Measurements from ENCODE around the gene DDX56. TPM values are rescaled to one million over a fixed set of nuclear protein-coding genes. Genes with fewer than 3 reads are reported as not detected.

The DDX56 gene
- total and polyA plus RNA-seq, 9 of the 15 experiments (the other 6 are each of a cell fraction or from before 2014, with no cell fraction given): 33.0 to 145 (median 102) TPM

DNA sequence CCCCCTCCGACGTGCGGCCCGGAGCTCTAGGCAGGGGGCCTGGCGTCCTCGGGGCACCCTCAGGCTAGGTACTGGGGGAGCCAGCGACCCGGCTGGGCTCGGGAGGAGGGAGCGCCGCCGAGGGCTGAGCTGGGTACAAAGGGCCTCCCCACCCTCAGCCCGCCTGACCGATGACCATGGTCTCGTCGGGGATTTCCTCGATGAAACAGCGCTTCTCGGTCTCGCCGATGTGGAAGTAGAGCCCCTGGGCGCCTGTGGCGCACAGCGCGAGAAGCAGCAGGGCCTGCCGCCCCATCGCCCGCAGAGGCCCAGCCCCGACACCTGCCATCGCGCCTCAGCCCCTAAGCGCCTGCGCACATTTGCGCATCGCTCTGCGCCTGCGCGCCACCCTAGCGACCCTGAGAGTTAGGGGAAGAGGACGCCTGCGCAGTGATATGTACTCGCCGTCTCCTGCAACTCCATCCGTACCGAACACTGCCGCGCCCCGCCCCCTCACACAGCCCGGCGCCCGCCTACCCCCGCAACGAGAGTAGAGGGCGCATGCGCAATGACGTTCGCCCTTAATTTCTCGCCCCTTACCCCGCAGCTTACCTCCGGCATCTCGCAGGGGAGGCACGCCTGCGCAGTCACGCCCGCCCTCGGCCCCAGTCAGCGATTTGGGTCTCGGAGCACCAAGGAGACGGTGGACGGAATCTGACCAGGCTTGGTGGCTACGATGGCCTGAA lies 8.3 kb upstream of the DDX56 start, which contains the start of gene TMED4 (continued):
- TF ChIP-seq CHD4 (IDR thresholded peaks at IDR 0.05; ENCODE audit: insufficient read depth, insufficient replicate concordance, low read depth, low read length, poor library complexity, severe bottlenecking) (no peak), FOXP4 (CRISPR knock-in tag; IDR thresholded peaks at IDR 0.05; ENCODE audit: borderline replicate concordance) (0 out of 2 replicates have a peak, but pooled peaks have one; percentile 2), ZNF239 (CRISPR knock-in tag; IDR thresholded peaks at IDR 0.05) (no peak), YY1 (IDR thresholded peaks at IDR 0.05; ENCODE audit: borderline replicate concordance in 1 of 3, control insufficient read depth in 1 of 3, extremely low read depth in 1 of 3, insufficient read depth in 3 of 3, insufficient read length in 1 of 3, insufficient replicate concordance in 2 of 3, low read depth in 1 of 3, low read length in 2 of 3) (peak in 2 of 3 experiments; percentile 51 to 71), MTA1 (IDR thresholded peaks at IDR 0.05; ENCODE audit: borderline replicate concordance) (no peak), ZNF444 (CRISPR knock-in tag; IDR thresholded peaks at IDR 0.05) (no peak), POLR2G (IDR thresholded peaks at IDR 0.05; ENCODE audit: low read depth, low read length) (peak; percentile 89), ZC3H8 (IDR thresholded peaks at IDR 0.05) (no peak), GTF2E2 (tag; IDR thresholded peaks at IDR 0.05) (no peak), CTBP1 (IDR thresholded peaks at IDR 0.05; ENCODE audit: borderline replicate concordance) (peak; percentile 52; the same call in 1 of the 2 replicates), PRPF4 (IDR thresholded peaks at IDR 0.05; ENCODE audit: insufficient read depth, low read depth, low read length, poor library complexity, severe bottlenecking) (no peak), C11orf30 (IDR thresholded peaks at IDR 0.05; ENCODE audit: low read depth) (peak; percentile 82), ZNF140 (CRISPR knock-in tag; IDR thresholded peaks at IDR 0.05) (no peak), ZBTB7A (IDR thresholded peaks at IDR 0.05; ENCODE audit: borderline replicate concordance, control insufficient read depth, low read depth, low read length) (no peak), TBP (optimal IDR thresholded peaks at IDR 0.05; ENCODE audit: low read depth, low read length) (peak; percentile 68), FIP1L1 (IDR thresholded peaks at IDR 0.05; ENCODE audit: low read depth, low read length, poor library complexity, severe bottlenecking) (peak; percentile 48), CC2D1A (IDR thresholded peaks at IDR 0.05) (no peak), KDM5B (IDR thresholded peaks at IDR 0.05; ENCODE audit: insufficient replicate concordance, low read depth, low read length) (peak; percentile 83), NFE2 (IDR thresholded peaks at IDR 0.05; ENCODE audit: low read depth) (peak; percentile 44; the same call in 1 of the 2 replicates), E2F3 (CRISPR knock-in tag; IDR thresholded peaks at IDR 0.05) (peak; percentile 57; the same call in 1 of the 2 replicates), ZNF584 (CRISPR knock-in tag; IDR thresholded peaks at IDR 0.05; ENCODE audit: low read depth) (no peak), RBFOX2 (IDR thresholded peaks at IDR 0.05; ENCODE audit: low read depth, low read length) (peak; percentile 90), NR2C2 (CRISPR knock-in tag; IDR thresholded peaks at IDR 0.05) (0 out of 2 replicates have a peak, but pooled peaks have one; percentile 27), NR2C2 (tag; IDR thresholded peaks at IDR 0.05) (peak; percentile 84), STAT5B (CRISPR knock-in tag; IDR thresholded peaks at IDR 0.05) (no peak), HDGF (IDR thresholded peaks at IDR 0.05) (no peak), ZNF12 (CRISPR knock-in tag; IDR thresholded peaks at IDR 0.05) (peak; percentile 38; the same call in 1 of the 2 replicates), ZNF830 (CRISPR knock-in tag; IDR thresholded peaks at IDR 0.05) (no peak)
